CD4-positive, alpha-beta T cell treated with Interleukin-21 for 1 hour (primary cell): ENCODE measurements around the gene MAML3.

Experiments used
- DNase-seq: peaks from one replicate; pipeline ENCODE4 v3.0.0-alpha.2; 2020

MAML3 gene

DNA sequence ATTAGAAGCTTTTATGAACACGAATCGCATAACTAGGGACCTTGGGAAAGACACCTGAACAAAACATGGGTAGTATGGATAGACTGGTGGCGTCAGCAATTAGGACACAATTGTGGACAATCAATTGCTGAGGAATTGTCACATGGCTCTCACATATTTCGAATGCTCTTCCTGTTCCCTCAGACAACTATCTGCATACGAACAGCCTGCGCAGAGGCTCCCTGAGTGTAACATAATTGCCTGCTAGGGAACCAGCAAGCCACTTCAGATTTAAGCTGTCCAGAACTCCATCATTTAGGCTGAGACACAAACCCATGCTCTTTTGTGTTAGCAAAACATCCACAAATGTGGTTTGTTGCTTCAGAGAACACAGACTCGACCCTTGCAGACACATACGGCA, 327.6 kb downstream of the MAML3 start:
- no peak for DNase-seq

DNA sequence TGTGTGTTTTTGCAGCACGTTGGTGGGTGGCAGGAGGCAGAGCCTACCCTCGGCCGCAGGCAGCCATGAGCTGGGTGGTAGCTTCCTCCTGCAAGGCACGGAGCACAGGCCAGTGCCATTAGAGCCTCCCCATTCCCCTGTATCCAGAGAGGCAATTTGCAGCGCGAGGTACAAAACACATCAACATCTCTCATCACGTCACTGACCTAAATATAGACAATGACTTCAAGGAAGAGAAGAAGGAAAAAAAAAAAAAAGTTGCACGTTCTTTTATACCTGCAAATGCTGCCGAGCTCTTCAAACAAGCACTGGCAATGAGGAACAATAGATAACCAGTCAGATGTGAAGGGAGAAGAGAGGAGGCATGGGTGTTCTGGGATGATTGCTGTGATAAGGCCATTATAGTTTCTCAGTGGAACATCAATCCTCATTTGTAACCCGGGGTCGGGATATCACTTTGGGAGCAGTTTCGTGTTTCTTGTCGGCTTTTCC, 328.4 kb downstream of the MAML3 start:
- DNase-seq = no peak

DNA sequence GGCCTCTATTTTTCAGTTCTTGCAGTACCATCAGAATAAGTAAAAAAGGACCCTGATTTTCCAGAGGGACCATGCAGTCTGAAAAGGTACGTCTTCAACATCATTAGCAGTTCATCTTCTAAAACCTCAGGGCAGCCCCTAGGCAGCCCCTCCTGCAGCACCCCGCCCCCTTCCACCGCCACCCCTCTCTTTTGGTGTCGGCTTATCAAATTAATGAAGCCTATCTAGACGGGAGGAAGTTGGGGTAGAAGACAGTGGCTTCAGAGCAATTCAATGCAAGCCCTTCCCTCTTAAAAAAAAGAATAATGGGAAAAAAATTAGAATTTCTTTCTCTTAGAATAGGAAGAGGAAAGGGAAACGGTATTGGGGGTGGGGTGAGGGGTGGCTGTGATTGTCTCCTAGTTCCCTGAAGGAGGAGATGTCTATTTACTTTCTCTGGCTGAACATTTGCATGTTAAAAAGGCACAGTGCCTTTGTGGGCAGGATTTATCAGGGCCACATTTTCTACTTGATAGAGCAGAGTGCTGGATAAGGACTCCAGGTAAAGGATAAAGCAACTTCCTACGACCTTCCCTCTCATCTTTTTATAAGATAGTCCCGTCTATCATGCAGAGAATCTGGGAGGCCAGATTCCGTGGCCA, 329.0 kb downstream of the MAML3 start:
- DNase-seq = no peak

DNA sequence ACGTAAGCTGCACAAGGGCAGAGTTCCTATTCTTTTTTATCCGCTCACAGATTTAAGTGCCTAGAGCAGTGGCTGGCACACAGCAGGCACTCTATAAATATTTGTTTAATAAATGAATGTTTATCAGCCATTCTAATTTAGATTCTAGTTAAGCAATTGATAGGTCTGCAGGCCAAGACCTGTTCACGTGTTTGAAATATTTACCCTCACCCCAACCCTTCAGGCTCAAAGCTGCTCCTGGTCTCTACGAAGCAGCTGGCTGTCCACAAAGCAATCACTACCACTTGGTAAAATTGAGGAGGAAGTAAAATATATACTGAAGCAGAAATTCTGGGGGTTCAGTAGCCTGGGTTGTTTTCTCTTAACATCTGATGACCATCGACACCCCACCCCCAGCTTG, 330.2 kb downstream of the MAML3 start:
- no peak for DNase-seq

DNA sequence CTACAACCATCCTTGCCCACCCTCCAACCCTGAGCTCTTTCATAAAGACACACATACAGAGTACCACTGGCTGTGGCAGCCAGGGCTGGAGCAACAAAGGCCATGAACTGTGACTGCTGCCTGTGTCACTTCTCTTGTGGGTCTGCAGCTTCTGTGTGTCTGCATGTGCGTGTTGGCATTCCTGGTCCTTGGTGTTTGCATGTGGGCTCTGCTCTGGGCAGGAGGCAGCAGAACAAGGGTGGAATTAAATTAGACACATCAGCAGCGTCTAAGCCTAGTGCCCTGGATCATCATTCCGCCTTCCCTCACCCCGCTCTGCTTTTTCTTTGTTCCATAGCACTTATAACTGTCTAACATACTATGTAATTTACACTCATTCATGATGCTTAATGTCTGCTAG, 330.6 kb downstream of the MAML3 start:
- DNase-seq = no peak

DNA sequence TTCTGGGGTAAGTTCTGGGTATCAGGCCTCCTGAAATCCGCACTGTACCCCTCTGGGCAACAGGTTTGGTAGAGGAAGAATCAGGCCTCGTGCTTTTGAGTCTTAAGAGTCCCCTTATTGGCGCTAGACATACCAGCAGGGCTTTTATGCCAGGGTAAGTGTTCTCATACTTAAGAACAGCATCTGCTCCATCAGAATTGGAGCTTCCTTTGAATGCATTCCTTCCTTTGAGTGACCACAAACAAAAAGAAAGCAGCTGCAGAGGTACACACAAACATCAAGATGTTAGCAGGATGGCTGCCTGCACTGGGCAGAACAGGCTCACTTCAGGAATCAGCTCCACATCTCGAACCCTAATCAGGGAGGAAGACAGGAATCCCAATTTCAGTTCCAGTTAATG, 331.6 kb downstream of the MAML3 start:
- no peak for DNase-seq

DNA sequence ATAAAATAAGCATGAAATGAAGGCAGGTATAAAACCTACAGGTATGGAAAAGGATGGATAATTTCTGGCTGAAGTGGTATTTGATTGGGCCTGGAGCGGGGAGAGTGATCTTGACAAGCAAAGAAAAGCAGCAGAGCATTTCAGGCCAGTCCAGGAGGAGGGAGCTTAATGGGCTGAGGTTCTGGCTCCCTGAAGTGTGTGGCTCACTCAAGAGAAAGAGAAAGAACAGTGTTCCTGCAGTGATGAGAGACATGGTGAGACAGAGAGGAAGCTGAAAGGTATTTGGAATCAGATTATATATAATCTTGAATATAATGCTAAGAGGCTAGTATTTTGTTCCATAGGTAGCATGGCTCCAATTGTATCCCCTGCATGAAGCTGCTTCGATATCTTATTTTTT, 334.9 kb downstream of the MAML3 start:
- no peak for DNase-seq

DNA sequence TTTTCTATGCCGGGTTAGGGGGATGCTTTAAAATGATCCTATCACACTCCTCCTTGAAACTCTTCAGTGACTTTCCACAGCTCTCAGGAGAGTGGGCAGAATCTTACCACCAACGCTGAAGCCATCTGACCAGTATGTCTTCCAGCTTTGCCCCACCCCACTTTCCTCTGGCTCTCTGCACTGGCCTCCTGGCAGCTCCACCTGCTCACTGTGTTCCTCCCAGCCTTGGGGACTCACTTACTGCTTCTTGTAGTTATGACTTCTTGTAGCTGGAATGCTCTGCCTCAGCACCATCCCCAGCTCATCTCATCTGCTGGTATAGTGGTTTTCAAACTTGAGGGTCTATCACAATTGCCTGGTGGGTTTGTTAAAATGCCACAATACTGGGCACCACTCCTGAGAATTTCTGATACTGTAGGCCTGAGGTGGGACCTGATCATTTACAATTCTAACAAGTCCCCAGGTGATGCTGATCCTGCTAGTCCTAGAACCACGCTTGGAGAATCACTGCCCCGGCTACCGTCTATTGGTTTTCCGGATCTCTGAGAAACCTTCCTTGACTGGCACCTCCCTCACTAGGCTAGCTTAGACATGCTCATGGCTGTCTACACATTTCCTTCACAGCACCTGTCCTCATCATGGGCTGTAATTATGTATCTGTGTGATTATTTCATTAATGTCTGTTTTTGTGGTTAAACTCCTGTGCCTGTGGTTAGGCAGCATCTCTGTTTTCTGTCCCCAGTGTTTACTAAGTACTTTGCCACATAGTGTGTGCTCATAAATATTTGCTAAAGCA, 336.1 kb downstream of the MAML3 start:
- DNase-seq = no peak

DNA sequence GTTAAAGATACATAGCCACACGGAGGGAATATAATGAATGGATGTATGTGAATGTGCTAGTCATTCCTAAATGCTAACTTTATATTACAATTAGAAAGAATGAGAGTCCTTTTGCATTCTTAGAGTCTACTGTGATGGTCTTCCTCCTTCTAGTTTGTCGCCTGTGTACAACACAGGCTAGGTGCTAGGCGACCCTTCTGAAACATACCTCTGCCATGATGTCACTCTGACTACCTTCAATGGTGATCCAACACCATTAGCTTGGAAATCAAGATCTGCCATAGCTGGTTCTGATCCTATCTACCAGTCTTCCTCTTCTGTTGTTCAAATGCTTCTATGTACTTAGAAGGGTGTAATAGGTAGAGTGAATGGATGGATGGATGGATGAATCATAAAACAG, 337.1 kb downstream of the MAML3 start:
- DNase-seq = no peak

DNA sequence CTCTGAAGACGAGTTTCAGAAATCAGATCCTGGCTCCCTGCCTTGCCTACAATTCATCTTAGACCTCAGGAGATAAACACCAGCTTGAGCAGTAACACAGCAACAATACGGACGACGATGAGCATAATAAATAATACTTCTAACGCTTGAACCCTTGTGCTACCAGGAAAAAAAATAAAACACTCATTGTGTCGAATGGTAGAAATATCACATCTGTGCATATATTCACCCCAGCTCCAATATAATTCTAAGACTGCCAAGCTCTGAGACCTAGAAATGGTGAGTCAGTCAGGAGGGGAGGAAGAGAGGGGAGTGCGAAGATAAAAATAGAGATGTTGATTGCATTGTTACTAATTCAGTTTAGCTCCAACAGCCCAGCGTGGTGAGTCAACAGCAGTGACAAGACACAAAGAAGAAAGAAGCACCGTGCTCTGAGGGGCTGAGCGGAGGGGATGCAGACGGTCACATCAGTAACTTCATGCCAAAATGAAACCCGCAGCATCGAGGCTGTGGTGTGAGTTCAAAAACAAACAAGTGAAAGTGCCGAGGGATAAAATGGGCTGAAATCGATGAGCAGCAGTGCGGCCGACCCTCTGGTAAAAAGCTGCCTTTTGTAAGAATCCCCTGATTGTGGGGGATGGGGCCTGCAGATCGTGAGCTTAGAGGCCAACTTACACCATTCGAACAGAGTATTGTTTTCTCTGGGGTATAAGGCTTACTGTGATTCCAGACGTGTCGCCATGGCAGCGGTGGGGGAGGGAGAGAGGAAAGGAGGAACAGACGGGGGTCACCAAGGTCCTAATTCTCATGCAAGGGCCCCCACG, 338.0 kb downstream of the MAML3 start:
- DNase-seq = no peak

DNA sequence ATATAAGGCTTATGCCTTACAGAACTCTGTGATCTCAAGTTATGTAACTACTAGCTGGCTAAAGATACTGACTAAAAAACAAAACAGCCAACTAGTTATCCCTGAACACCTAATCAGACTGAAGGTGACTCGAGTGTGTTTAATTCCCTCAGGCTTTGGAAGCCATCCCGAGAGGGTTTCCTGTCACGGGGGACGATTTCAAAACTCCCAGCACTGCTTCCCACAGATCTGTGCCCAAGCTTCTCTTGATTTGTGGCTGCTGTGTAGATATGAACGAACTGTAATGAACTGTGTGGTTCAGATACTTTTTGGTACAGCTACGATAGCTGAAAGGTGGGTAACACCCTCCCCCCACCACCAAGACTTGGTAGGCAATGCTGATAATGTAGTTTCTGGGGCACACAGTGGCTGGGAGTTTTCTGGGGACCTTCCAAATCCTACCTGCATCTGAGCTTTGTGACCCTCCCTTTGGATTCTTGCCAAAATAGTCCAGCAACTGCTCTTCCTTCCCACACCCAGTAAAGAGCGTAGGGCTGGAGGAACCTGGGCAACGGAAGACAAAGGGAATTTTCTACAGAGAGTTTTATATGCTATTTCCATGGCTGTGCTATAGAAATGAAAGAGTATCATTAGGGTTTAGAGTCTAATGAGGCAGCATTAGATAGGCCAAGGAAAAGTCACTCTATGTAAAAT, 339.5 kb downstream of the MAML3 start:
- no peak for DNase-seq

DNA sequence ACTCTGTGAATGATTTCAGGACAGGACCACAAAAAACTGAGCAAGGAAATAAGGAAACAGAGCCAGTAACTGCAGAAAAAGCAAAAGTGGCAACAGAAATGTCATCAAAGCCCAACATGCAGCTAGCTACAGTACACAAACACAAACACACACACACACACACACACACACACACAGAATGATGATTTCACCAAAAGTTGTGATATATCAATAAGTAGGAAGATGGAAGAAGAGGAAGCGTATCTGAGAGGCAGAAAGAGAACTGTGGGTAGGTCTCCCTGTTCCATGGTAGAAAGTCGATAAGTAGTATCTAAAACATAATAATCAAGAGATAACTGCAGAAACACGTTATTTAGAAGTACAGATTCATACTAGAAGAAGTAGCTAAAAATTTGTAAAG, 340.1 kb downstream of the MAML3 start:
- no peak for DNase-seq

DNA sequence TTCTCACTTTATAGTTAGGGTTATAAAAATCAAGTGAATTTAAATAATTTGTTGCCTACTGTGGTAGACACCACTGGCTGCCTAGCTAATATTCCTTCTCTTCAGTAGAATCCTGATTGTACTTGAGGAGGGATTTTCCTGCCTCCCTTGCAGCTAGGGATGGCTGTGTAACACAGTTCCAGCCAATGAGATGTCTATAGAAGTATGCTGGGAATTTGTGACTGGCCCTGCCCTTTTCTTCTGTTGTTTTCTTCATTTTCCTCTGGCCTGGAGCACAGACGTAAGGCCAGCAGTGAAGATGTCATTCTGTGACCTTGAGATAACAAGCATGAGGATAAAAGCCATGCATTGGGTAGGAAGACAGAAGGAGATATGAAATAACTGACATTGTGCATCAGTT, 343.3 kb downstream of the MAML3 start:
- DNase-seq = no peak

DNA sequence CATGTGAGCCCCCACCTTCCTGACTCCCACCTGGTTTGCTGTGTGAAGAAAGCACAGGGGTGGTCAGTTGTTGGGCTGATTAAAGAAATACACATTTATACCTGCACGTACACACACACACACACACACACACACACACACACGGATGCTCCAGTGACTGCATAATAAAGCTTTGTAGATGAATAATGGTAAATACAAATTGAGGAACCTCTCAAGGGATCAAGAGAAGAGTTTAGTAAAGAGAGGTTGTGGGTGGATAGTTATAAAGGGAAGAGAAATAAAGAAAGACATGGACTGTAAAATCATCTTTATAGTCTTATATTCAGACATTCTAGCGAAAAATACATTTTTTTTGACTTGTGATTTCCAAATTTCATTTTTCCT, 344.2 kb downstream of the MAML3 start:
- DNase-seq = no peak

DNA sequence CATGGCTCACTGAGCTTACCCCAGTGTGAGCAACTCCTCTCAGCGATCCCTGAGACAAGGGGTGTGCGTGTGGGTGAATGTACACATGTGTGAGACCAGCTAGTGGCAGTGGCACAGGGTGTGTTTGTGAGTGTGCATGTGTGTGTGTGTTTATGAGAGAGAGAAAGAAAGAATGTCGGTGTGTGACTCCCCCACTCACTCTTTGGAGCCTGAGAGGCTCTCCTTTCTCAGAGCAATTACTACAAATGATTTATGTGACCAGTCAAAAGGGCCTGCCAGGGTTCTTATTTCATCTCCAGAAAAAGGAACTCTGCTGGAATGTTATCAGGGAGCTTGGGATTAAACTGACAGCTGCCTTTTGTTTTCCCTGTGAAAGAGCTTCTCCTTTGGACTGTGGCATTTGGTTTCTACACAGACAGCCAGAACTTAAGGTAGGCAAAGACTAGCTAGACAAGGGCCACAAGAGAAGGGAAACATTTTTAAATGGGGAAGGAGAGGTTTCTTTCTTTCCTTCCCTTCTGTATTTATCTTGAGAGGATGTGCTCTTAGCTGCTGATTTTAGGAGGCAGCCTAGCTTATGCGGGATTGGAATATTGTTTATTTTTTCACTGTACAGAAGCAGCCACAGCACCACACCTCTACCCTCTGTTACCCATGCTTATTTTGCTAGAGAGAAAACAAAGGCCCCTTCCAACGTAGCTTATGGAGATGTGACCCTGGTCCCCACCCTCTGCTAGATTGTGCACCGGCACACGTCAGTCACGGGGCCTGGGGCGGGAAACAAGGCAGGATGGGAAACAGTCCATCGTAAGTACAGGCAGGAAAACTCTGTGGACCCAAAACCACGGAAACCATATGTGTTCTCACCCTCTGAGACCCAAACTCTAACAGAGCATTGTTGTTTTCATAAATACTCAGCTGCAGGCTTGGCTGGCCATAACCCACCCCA, 344.9 kb downstream of the MAML3 start:
- DNase-seq = no peak

DNA sequence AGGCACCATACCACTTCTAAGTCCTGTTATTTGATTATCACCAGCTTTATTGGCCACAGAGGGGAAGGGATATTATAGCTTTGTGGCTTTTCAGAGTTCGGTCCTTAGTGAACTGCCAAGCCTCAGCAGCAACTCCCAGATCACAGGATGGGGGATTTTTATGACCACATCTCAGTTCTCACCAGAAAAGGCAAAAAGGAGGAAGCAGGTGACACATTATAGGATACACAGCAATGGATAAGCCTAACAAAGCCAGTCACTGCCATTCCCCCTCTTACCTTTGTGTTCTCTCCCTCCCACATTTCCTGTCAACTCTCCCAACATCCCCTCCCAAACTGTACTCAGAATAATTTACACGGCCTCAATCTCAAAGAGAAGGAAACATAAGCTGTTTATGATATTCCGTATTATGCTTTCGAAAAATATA, 345.6 kb downstream of the MAML3 start:
- DNase-seq = no peak

DNA sequence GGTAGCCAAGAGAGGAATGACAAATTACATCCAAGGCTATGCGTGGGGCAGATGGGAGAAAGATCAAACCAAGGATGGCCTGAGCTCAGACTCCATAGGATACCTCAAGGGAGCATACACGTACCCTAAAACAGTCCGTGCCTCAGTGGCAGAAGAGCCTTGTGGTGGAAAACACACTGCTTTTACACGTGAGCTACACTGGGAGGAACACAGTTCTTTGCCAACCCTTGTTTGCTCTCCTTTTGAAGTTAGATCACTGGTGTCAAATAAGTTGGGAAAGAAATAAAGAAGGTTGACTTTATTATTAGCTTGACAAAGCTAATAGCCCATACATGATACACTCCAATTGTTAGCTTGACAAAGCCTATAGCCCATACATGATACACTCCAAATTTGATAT, 346.5 kb downstream of the MAML3 start:
- DNase-seq = no peak

DNA sequence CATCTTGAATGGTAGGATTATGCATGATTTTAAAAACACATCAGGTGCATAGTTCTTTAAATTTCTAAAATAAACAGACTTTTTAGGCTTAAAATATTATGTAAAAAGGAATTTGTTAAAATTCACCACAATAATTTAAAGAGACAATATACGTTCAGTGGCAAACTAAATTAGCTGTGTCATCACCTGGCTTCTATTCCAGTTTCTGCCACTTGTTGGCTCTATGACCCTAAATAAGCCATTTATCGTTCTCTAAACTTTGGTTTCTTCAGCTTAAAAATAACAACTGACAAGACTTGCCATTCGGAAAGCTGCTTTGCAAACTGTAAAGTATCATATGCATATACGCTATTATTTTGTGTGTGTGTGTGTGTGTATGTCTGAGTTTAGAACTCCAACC, 347.1 kb downstream of the MAML3 start:
- no peak for DNase-seq

DNA sequence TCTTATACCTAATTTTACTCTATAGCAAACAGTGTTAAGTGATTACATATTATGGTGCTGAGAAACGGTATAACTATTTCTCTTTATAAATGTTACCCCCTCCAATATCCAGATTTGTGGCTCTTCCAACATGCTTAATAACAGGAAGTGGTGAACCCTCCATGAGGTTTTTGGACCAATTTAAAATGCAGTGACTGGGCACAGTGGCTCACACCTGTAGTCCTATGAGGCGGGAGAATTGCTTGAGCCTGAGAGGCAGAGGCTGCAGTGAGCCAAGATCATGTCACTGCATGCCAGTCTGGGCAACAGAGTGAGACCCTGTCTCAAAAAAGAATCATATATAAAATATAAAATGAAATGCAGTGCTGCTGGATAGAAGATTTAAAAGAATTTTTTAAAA, 351.1 kb downstream of the MAML3 start:
- no peak for DNase-seq

DNA sequence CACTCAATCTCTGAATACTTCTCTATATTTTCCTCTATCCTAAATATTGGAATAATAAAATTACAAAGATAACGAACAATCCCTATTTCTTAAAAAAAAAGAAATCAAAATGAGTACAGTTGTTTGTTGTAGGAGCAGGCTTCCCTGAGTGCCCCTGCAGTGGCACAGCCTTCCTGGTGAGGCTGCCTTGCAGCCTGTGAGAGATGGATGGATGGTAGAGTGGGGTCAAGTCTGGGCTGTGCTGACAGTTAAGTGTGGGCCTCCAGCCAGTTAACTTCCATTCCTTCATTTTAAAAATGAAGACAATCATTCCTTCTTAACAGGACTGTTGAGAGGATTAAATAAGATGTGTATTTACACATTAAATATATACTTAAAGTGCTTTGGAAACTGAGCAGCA, 351.5 kb downstream of the MAML3 start:
- no peak for DNase-seq

DNA sequence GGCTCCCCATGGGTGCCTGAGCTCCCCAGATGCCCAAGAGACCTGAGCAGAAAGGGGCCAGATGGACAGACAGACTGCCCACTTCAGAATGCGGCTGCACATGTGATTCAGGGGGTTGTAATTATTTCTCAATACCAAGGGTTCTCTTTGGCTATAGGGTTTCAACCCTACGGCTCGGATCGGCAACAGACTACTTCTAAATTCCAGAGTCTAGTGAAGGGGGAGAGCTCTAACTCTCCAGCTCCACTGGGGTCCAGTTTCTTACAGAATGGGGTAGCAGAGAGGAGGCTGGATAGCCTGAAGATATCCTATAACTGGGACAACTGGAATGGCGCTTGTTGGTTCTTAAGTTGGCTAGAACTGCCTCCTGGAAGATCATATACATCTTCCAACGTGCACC, 352.1 kb downstream of the MAML3 start:
- no peak for DNase-seq

DNA sequence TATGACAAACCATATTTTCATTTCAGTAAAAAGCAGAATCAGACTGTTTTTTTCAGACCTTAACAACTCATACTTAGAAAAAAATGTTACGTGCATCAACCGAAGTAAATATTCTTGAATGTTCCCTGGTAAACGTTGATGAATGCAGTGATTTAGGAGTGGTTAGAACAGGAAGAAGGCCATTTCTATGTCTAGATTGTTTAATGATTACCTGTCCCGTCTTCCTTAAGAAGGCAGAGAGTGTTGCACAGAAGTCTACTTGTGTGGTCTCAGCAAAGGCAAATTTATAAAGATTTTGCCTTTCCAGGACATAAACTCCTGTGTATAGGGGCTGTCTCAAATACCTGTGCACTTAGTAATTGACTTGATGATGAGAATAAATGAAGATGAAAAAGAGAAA, 353.9 kb downstream of the MAML3 start:
- DNase-seq = no peak
